Measurements from ENCODE around the gene SCN10A.

The SCN10A gene

GRCh38 chr3:38740537-38740936 lies 75.5 kb downstream of the SCN10A start:
- TF ChIP-seq CTCF (IDR thresholded peaks at IDR 0.05; ENCODE audit: borderline replicate concordance, control extremely low read depth, extremely low read depth, insufficient read depth, missing control alignments): no peak
- in situ Hi-C loops (cut with MboI; ENCODE audit: low sequenced_read_pairs, unreplicated experiment): no loop called here
- no peak for DNase-seq (ENCODE audit: low spot score)

GRCh38 chr3:38739931-38740330 lies 76.1 kb downstream of the SCN10A start:
- TF ChIP-seq CTCF (IDR thresholded peaks at IDR 0.05; ENCODE audit: borderline replicate concordance, control extremely low read depth, extremely low read depth, insufficient read depth, missing control alignments): no peak
- in situ Hi-C loops (cut with MboI; ENCODE audit: low sequenced_read_pairs, unreplicated experiment): no loop called here
- no peak for DNase-seq (ENCODE audit: low spot score)

DNA sequence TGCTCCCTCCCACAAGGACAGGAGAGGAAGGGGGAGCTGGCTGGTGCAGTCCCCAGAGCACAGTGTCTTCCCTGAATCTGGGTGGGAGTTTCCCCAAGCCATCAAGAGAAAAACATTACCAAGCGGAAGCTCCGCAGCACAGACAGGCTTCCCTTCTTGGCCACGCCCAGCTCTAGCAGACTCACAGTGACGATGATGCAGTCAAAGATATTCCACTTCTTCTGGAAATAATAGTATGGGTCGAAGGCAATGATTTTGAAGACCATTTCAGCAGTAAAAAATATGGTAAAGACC lies 76.7 kb downstream of the SCN10A start:
- in situ Hi-C loops (cut with MboI; ENCODE audit: low sequenced_read_pairs, unreplicated experiment): no loop called here
- no peak for DNase-seq (ENCODE audit: low spot score)
- TF ChIP-seq CTCF (IDR thresholded peaks at IDR 0.05; ENCODE audit: borderline replicate concordance, control extremely low read depth, extremely low read depth, insufficient read depth, missing control alignments): no peak

DNA sequence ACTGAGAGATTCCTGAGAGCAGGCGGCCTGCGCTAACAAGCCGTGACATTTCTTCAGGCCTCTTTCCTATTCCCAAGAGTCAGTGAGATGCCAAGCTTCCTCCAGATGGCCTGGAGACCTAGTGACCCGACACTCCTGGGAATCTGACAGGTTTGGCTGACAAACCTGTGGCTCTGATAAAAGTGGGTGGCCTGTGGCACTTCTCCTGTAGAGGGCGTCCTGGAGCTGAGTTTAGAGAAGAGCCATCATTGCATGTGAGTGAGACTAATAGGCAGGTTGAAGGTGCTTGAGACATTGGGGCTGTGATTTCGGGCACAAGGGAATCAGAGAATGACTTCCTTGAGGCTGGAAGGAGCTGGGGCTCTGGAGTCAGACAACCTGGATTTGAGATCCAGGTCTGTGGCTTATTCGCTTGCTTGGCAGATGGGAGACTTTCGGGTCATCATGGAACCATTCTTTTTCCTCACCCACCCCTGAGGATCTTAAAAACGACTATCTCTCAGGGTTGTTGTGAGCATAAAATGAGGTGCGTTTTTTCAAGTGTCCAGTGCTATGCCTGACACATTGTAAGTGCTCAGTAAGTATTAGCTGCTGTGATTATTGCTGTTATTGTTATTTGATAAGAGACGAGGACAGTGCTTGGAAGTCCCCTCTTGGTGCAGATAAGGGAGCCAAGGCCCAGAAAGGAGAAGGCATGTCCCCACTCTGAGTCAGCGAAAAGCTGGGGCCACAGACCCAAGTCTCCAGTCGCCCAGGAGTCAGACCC lies 77.2 kb downstream of the SCN10A start:
- peak; percentile 42 for TF ChIP-seq CTCF (IDR thresholded peaks at IDR 0.05; ENCODE audit: borderline replicate concordance, control extremely low read depth, extremely low read depth, insufficient read depth, missing control alignments)
- in situ Hi-C loops (cut with MboI; ENCODE audit: low sequenced_read_pairs, unreplicated experiment): no loop called here
- DNase-seq (ENCODE audit: low spot score): peak; percentile 72

- no peak for TF ChIP-seq CTCF (IDR thresholded peaks at IDR 0.05; ENCODE audit: borderline replicate concordance, control extremely low read depth, extremely low read depth, insufficient read depth, missing control alignments)
- DNase-seq (ENCODE audit: low spot score): no peak
- in situ Hi-C loops (cut with MboI; ENCODE audit: low sequenced_read_pairs, unreplicated experiment): no loop called here
Observed at GRCh38 chr3:38731522-38731921, 84.5 kb downstream of the SCN10A start.

- DNase-seq (ENCODE audit: low spot score): no peak
- no peak for TF ChIP-seq CTCF (IDR thresholded peaks at IDR 0.05; ENCODE audit: borderline replicate concordance, control extremely low read depth, extremely low read depth, insufficient read depth, missing control alignments)
- in situ Hi-C loops (cut with MboI; ENCODE audit: low sequenced_read_pairs, unreplicated experiment): no loop called here
Observed at GRCh38 chr3:38730281-38730680, 85.7 kb downstream of the SCN10A start.

Data from GM13976 (cell line).